GM13977 (cell line): ENCODE measurements around the gene RUNDC3A.
A peak's percentile ranks its signal among the peaks of the same experiment; 100 is the strongest.

Experiments used
- DNase-seq: peaks from one replicate; pipeline ENCODE4 v3.0.0; 2012; ENCODE audit warnings: low spot score
- in situ Hi-C: fragments of 300-500 bp; cut with MboI; formaldehyde crosslinking; loops from one replicate; pipeline ENCODE4 v1.12.0; 2022; ENCODE audit warnings: low sequenced_read_pairs, low pct_unique_long_range_greater_than_20kb, mixed read lengths, inconsistent platforms; ENCODE audit not compliant: unreplicated experiment
- TF ChIP-seq, protein P1 (sequence below): IDR thresholded peaks from 2 replicates; pipeline ENCODE4 v1.5.1; 2012; ENCODE audit warnings: mild to moderate bottlenecking, control low read depth; ENCODE audit not compliant: insufficient read depth; ENCODE audit errors: extremely low read depth, missing control alignments

Gene RUNDC3A

DNA sequence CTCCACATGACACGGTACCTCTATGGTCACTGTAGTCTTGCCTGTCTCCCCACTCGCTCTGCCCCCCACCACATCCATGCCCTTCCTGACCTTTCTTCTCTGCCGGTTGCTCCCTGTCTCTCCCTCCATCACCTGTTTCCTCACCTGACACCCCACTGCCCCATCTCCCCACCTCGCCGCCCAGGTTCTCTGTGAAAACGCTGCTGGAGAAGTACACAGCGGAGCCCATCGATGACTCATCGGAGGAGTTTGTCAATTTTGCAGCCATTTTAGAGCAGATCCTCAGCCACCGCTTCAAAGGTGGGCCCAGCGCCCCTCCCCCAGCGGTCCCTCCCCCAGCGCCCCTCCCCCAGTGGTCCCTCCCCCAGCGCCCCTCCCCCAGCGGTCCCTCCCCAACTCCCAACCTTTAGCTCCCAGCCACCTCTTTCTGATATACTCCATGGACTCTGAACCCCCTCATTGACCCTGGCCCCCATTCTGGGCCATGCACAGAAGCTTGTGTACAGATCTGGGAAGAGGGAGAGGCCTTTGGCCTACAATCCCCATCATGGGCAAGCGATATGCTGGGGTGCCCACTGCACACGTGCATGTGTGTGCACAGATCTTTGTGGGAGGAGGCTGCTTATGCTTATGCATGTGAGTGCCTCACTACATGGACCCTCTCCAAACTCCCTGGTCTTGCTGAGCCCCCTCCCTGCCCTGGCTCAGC, 4.1 kb downstream of the RUNDC3A start:
- in situ Hi-C loops: no loop called here
- DNase-seq: no peak
- TF ChIP-seq, protein P1, sequence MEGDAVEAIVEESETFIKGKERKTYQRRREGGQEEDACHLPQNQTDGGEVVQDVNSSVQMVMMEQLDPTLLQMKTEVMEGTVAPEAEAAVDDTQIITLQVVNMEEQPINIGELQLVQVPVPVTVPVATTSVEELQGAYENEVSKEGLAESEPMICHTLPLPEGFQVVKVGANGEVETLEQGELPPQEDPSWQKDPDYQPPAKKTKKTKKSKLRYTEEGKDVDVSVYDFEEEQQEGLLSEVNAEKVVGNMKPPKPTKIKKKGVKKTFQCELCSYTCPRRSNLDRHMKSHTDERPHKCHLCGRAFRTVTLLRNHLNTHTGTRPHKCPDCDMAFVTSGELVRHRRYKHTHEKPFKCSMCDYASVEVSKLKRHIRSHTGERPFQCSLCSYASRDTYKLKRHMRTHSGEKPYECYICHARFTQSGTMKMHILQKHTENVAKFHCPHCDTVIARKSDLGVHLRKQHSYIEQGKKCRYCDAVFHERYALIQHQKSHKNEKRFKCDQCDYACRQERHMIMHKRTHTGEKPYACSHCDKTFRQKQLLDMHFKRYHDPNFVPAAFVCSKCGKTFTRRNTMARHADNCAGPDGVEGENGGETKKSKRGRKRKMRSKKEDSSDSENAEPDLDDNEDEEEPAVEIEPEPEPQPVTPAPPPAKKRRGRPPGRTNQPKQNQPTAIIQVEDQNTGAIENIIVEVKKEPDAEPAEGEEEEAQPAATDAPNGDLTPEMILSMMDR: no peak

DNA sequence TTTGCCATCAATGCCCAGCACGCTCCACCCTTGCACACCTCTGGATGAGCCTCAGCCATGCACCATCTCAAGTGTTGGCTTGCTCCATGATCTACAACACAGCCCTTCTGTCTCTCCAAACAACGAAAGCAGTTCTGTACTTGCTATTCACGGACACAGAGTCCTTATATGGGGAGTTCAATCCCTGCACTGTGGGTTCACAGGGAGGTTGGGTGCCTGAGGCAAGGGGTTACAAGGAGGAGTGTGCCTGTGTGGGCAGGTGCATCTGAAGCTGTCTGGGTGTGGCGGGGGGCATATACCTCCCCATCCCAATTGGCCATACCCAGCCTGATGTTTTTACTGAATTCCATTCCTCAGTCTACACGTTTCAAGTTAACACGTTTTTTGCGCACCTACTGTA, 5.6 kb downstream of the RUNDC3A start:
- in situ Hi-C loops: no loop called here
- DNase-seq: no peak
- TF ChIP-seq, protein P1: no peak

DNA sequence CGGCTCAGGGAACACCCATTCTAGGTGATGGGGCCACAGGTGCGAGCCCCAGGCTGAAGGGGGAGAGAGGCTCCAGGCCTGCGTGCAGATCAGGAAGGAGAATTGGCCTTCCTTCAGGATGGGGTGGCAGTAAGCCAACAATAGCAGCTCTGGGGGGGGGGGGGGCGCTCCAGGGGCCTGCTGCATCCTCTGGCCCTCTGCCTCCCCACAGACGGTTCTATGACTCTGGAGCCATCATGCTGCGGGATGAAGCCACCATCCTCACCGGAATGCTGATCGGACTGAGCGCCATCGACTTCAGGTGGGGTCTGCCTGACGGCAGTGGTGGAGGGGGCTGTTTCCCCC, 6.1 kb downstream of the RUNDC3A start:
- in situ Hi-C loops: no loop called here
- no peak for DNase-seq
- TF ChIP-seq, protein P1: no peak

DNA sequence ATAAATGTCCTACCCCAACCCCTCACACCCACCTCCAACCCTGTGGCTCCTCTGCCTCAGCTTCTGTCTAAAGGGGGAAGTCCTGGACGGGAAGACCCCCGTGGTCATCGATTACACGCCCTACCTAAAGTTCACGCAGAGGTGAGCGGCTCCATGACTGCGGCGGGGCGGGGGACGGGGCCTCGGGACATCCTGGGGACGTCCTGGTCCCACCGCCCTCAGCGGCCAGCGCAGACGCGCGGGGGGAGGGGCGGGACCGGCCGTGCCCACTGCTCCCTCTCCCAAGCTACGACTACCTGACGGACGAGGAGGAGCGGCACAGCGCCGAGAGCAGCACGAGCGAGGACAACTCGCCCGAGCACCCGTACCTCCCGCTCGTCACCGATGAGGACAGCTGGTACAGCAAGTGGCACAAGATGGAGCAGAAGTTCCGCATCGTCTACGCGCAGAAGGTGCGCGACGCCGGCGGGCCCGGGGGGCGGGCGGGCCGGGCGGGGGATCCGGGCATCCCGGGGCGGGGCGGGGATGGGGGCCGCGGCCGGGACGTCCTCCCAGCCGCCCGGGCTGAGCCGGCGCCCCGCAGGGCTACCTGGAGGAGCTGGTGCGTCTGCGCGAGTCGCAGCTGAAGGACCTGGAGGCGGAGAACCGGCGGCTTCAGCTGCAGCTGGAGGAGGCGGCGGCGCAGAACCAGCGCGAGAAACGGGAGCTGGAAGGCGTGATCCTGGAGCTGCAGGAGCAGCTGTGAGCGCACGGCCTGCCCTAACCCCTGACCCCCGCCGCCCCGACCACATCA, 6.7 kb downstream of the RUNDC3A start:
- peak; percentile 81 for DNase-seq
- in situ Hi-C loops: no loop called here
- TF ChIP-seq, protein P1: no peak

DNA sequence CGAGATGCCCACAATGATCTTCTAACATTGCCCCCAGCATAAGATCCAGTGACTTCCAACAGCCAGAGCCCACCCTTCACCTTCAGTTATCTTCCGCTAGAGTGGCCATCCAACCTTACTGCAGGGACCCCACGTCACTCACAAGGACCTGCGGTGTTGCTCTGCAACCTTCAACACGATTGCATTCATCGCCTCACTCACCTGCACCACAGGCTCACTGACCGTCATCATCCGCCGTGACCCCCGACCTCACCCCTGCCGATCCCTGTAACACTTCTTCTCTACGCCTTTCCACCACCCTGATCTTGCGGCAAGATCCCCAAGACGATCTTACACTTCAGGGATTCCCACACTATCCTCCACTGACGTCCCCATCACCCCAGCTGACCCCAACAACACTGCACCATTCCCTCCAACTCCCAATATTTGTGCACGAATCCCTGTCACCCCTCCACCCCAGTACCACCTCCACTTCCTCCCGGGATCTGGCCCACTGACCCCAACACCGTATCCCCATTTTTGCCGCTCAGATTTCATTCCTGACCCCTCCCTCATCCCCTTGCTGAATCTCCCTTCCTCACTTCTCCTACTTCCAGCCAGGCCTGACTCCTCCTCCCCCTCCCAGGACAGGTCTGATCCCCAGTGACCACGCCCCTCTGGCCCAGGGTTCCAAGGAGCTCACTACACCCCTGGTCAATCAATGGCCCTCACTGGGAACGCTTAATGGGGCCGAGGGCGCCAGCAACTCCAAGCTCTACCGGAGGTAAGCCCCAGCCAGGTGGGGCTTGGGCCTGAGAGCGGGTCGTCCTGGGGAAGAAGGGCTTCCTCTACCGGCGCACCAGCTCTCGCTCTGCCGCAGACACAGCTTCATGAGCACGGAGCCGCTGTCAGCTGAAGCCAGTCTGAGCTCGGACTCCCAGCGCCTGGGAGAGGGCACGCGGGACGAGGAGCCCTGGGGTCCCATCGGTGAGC, 7.6 kb downstream of the RUNDC3A start:
- no peak for DNase-seq
- in situ Hi-C loops: no loop called here
- TF ChIP-seq, protein P1: no peak

DNA sequence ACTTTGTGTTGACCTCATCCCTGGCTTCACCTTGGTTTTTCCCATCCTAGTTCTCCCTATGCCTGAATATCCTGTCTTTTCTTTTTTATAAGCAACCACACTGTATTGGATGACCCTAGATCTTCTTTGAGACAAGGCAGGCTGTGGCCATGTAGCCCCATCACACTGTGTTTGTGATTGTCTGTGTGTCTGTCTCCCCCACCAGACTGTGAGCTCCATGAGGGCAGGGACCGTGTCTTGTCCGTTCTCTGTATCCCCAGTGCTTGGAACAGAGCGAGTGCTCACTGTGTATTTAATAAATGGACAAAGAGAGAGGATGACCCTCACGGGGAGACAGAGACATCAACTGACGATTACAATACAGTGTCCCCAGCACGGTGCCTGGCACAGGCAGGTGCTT, 9.1 kb downstream of the RUNDC3A start:
- TF ChIP-seq, protein P1: no peak
- in situ Hi-C loops: no loop called here
- DNase-seq: no peak
